HEK293T (cell line): ENCODE data around the gene ZNF414.

Experiments used
- ARNT ChIP-seq: fragments of 450-650 bp; IDR thresholded peaks from 2 replicates; pipeline ENCODE4 v1.6.1; 2017; ENCODE audit warnings: mild to moderate bottlenecking
- BHLHE40 ChIP-seq: fragments of 450-650 bp; IDR thresholded peaks from 2 replicates; pipeline ENCODE4 v1.6.1; 2016; ENCODE audit warnings: mild to moderate bottlenecking, moderate library complexity, borderline replicate concordance
- ELF4 ChIP-seq: fragments of 450-650 bp; IDR thresholded peaks from 2 replicates; pipeline ENCODE4 v1.6.1; 2017; ENCODE audit warnings: antibody characterized with exemption
- FOXA1 ChIP-seq: fragments of 450-650 bp; IDR thresholded peaks from 2 replicates; pipeline ENCODE4 v1.6.1; 2016; ENCODE audit warnings: mild to moderate bottlenecking
- FOXK2 ChIP-seq: fragments of 450-650 bp; IDR thresholded peaks from 2 replicates; pipeline ENCODE4 v1.6.1; 2016; ENCODE audit warnings: mild to moderate bottlenecking
- FOXM1 ChIP-seq: fragments of 450-650 bp; IDR thresholded peaks from 2 replicates; pipeline ENCODE4 v1.6.1; 2017; ENCODE audit warnings: mild to moderate bottlenecking, borderline replicate concordance
- L3MBTL2 ChIP-seq: fragments of 450-650 bp; conservative IDR thresholded peaks from 2 replicates; pipeline ENCODE4 v1.6.1; 2016; ENCODE audit warnings: mild to moderate bottlenecking
- LEF1 ChIP-seq: fragments of 450-650 bp; IDR thresholded peaks from 2 replicates; pipeline ENCODE4 v1.6.1; 2017; ENCODE audit warnings: mild to moderate bottlenecking, borderline replicate concordance
- SP1 ChIP-seq: fragments of 450-650 bp; IDR thresholded peaks from 2 replicates; pipeline ENCODE4 v1.6.1; 2017
- SUZ12 ChIP-seq: fragments of 450-650 bp; IDR thresholded peaks from 2 replicates; pipeline ENCODE4 v1.6.1; 2016; ENCODE audit warnings: mild to moderate bottlenecking
- TARDBP ChIP-seq: fragments of 450-650 bp; IDR thresholded peaks from 2 replicates; pipeline ENCODE4 v1.6.1; 2016
- ZNF384 ChIP-seq: fragments of 450-650 bp; IDR thresholded peaks from 2 replicates; pipeline ENCODE4 v1.6.1; 2016

- TF ChIP-seq SP1 (no peak), L3MBTL2 (no peak), FOXK2 (no peak), BHLHE40 (no peak), ZNF384 (no peak), FOXM1 (no peak), LEF1 (no peak), ELF4 (no peak), SUZ12 (no peak), TARDBP (no peak), FOXA1 (no peak), ARNT (no peak)
Observed at GRCh38 chr19:8463365-8463764, 50.6 kb downstream of the ZNF414 start.
